ENCODE results near the gene EP300. TPM values are rescaled to one million over a fixed set of nuclear protein-coding genes. Genes with fewer than 3 reads are reported as not detected.

The EP300 gene
- total and polyA plus RNA-seq, 2 of the 8 experiments (the other 6 are each of a cell fraction or from before 2014, with no cell fraction given): 39.5 to 109 TPM

DNA sequence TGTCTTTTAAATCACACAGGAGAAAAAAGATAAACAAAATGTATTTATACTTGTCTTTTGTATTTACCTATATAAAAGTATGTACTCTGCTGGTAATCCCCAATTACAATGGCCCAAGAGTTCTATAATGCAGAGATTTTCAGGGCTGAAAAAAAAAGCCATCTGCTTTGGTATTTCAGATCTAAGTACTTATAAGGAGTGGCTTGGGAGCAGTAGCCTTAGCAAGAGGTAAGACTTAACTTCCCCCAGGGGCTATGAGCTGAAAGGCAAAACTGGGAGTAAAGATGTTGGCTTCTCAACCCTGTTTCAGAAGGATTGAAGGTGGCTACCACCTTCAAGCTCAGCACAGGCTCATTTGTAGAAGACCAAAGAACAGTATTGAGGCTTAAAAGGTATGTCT, 35.3 kb upstream of the EP300 start (continued):
- no peak for TF ChIP-seq SP2 (IDR thresholded peaks at IDR 0.05; ENCODE audit: low read length)
- no peak for TF ChIP-seq SP4 (IDR thresholded peaks at IDR 0.05; ENCODE audit: low read length)
- TF ChIP-seq, protein P1, sequence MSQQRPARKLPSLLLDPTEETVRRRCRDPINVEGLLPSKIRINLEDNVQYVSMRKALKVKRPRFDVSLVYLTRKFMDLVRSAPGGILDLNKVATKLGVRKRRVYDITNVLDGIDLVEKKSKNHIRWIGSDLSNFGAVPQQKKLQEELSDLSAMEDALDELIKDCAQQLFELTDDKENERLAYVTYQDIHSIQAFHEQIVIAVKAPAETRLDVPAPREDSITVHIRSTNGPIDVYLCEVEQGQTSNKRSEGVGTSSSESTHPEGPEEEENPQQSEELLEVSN (IDR thresholded peaks at IDR 0.05): no peak
- no peak for TF ChIP-seq FOSL1 (IDR thresholded peaks at IDR 0.05; ENCODE audit: insufficient read depth, low read depth, low read length)
- no peak for TF ChIP-seq CREB1 (IDR thresholded peaks at IDR 0.05)
- TF ChIP-seq SIRT6 (IDR thresholded peaks at IDR 0.05; ENCODE audit: low read length): no peak
